H1 (cell line): ENCODE results near the gene DPP10. TPM values are rescaled to one million over a fixed set of nuclear protein-coding genes. Genes with fewer than 3 reads are reported as not detected.

ENCODE experiments used
- BCL11A ChIP-seq, 2 experiments: IDR thresholded peaks; one replicate each; pipeline ENCODE4 v1.6.1; 2011; ENCODE audit warnings: low read depth in 2 of 2, low read length in 2 of 2, mild to moderate bottlenecking in 2 of 2
- CBX8 ChIP-seq: fragments of 300-800, 300-1000 bp; sonication (generic); IDR thresholded peaks from 2 replicates; pipeline ENCODE4 v1.7.1; 2016; ENCODE audit warnings: low read depth, low read length, borderline replicate concordance
- CHD7 ChIP-seq: fragments of 300-600 bp; sonication (generic); IDR thresholded peaks from 2 replicates; pipeline ENCODE4 v1.7.1; 2012; ENCODE audit warnings: low read length, moderate library complexity, mild to moderate bottlenecking, inconsistent platforms; ENCODE audit not compliant: insufficient replicate concordance
- TEAD4 ChIP-seq: IDR thresholded peaks from 2 replicates; pipeline ENCODE4 v1.6.1; 2012; ENCODE audit warnings: low read depth, low read length, inconsistent platforms, mixed read lengths
- polyA plus RNA-seq, 7 experiments: library from polyadenylated mRNA; depleted of rRNA in 3 of 7; stranded (reverse) in 5 of 7; unstranded in 2 of 7; fragments of >200 nt in 5 of 7; fragments of 200-250 nt in 2 of 7; gene quantifications; 1 replicate in 5 of 7; 2 replicates in 1 of 7; 4 replicates in 1 of 7; pipeline versions ENCODE4 v1.2.1 to v1.2.3, GENCODE V29; 2011 to 2013; ENCODE audit warnings: missing spikeins in 2 of 7, mixed read lengths in 2 of 7
- total RNA-seq: library from RNA; stranded (reverse); fragmentation: NEBNext Ultra II Directional; extraction: Animal tissue kit (Norgen Biotek cat#: 25700); gene quantifications from 2 replicates; pipeline ENCODE4 v1.2.1, GENCODE V29; 2021

The DPP10 gene
- total and polyA plus RNA-seq, 2 of the 8 experiments (the other 6 are each of a cell fraction or from before 2014, with no cell fraction given), result 3.3 to 7.2 TPM

- no peak for TF ChIP-seq CHD7
- TF ChIP-seq TEAD4, result no peak
- no peak for TF ChIP-seq BCL11A (IDR thresholded peaks at IDR 0.05; ENCODE audit: low read depth in 2 of 2, low read length in 2 of 2)
- no peak for TF ChIP-seq CBX8
Observed at GRCh38 chr2:115075800-115076199, 633.4 kb downstream of the DPP10 start (continued).
